K562 (cell line): ENCODE results near the gene EVA1A.

Source experiments
- CTCF ChIP-seq, 3 experiments: IDR thresholded peaks in 2 of 3; conservative IDR thresholded peaks in 1 of 3; 2 replicates each; pipeline ENCODE4 v1.5.1; 2011 to 2012; ENCODE audit warnings: low read length in 3 of 3, mild to moderate bottlenecking in 3 of 3, control low read depth in 2 of 3, improper control_type of control experiment in 1 of 3, inconsistent platforms in 1 of 3, low read depth in 1 of 3, mixed read lengths in 1 of 3, moderate library complexity in 1 of 3; ENCODE audit not compliant: insufficient read depth in 2 of 3
- ID3 ChIP-seq, 2 experiments: fragments of 250-450 bp in 1 of 2; fragments of 450-650 bp in 1 of 2; sonication (Bioruptor Pico) in 1 of 2; IDR thresholded peaks; 2 replicates each; pipeline versions ENCODE4 v1.6.1 to v1.8.0; 2016 to 2021; ENCODE audit warnings: mild to moderate bottlenecking in 2 of 2, moderate library complexity in 2 of 2, missing compliant biosample characterization in 1 of 2, missing genetic modification characterization in 1 of 2
- TAF1 ChIP-seq: IDR thresholded peaks from 2 replicates; pipeline ENCODE4 v1.6.1; 2011; ENCODE audit warnings: mild to moderate bottlenecking, low read length, moderate library complexity; ENCODE audit not compliant: insufficient read depth, control insufficient read depth, severe bottlenecking; ENCODE audit errors: extremely low read depth
- YY1 ChIP-seq, 3 experiments: IDR thresholded peaks; 2 replicates each; pipeline ENCODE4 v1.6.1; 2011; ENCODE audit warnings: low read length in 2 of 3, mild to moderate bottlenecking in 2 of 3, moderate library complexity in 2 of 3, borderline replicate concordance in 1 of 3, control low read depth in 1 of 3, low read depth in 1 of 3; ENCODE audit not compliant: insufficient read depth in 3 of 3, insufficient replicate concordance in 2 of 3, control insufficient read depth in 1 of 3, insufficient read length in 1 of 3; ENCODE audit errors: extremely low read depth in 1 of 3

GRCh38 chr2:75602724-75603342 lies 42.1 kb upstream of the EVA1A start:
- no peak for TF ChIP-seq TAF1
- no peak for TF ChIP-seq ID3 (CRISPR knock-in tag; IDR thresholded peaks at IDR 0.05)
- no peak for TF ChIP-seq ID3 (tag; IDR thresholded peaks at IDR 0.05)
- TF ChIP-seq CTCF (IDR thresholded peaks at IDR 0.05 in 2 of 3, conservative IDR thresholded peaks at IDR 0.05 in 1 of 3; ENCODE audit: insufficient read depth in 2 of 3, low read depth in 1 of 3, low read length in 3 of 3): no peak
- TF ChIP-seq YY1 (IDR thresholded peaks at IDR 0.05; ENCODE audit: borderline replicate concordance in 1 of 3, control insufficient read depth in 1 of 3, extremely low read depth in 1 of 3, insufficient read depth in 3 of 3, insufficient read length in 1 of 3, insufficient replicate concordance in 2 of 3, low read depth in 1 of 3, low read length in 2 of 3): no peak
